ENCODE results near the gene PALM3. TPM values are rescaled to one million over a fixed set of nuclear protein-coding genes. Genes with fewer than 3 reads are reported as not detected.

Gene PALM3
- total RNA-seq, 1 experiment from 2014 or later = 3.3 TPM

DNA sequence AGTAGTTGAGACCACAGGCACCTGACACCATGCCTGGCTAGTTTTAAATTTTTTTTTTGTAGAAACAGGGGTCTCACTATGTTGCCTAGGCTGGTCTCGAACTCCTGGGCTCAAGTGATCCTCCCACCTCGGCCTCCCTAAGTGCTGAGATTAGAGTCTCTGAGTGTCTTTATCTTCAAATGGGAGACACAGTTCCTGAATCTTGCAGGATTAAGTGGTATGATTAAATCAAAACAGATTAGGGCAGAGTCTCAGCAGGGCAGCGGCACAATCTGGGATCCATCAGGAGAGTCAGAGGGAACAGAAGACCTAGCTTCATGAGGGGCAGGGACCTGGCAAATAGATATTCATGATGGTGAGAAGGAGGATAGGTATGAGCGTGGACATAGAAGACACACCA is 33.0 kb downstream of the PALM3 start:
- Histone ChIP-seq H3K4me2 (ENCODE audit: low read length) (no peak overlapping the region), H3K9me3 (ENCODE audit: control insufficient read depth in 1 of 2, insufficient read depth in 1 of 2, low read depth in 1 of 2, low read length in 2 of 2) (no peaks in the 10 kb centered on the region), H3K4me3 (replicated peaks in 1 of 2; ENCODE audit: low read depth in 1 of 2, low read length in 2 of 2) (no peak overlapping the region), H2AFZ (ENCODE audit: low read depth, low read length, poor library complexity, severe bottlenecking) (no peak overlapping the region), H3K9me2 (ENCODE audit: insufficient read depth) (no peaks in the 10 kb centered on the region), H3K27me3 (ENCODE audit: insufficient read depth, low read length) (no peaks in the 10 kb centered on the region), H3K36me3 (ENCODE audit: control insufficient read depth in 1 of 2, insufficient read depth in 2 of 2, low read length in 2 of 2) (no peaks in the 10 kb centered on the region), H3K9ac (ENCODE audit: low read length) (no peak overlapping the region), H3K79me2 (ENCODE audit: insufficient read depth, low read length) (no peaks in the 10 kb centered on the region), H3K4me1 (ENCODE audit: control insufficient read depth in 1 of 2, insufficient read depth in 2 of 2, low read length in 2 of 2) (peaks cover 3 to 27% of the 10 kb centered on the region in 2 experiments), H3K27ac (ENCODE audit: low read depth, low read length) (no peak overlapping the region), H4K20me1 (ENCODE audit: insufficient read depth) (no peaks in the 10 kb centered on the region)
- no TSS peak for BruUV-seq (replicated peaks)
- no peak for TF ChIP-seq ELF1 (IDR thresholded peaks at IDR 0.05; ENCODE audit: borderline replicate concordance, low read depth)
- TF ChIP-seq CBX3 (IDR thresholded peaks at IDR 0.05; ENCODE audit: low read depth) = no peak
- no peak for TF ChIP-seq RAD21 (IDR thresholded peaks at IDR 0.05; ENCODE audit: low read depth)
- no peak for TF ChIP-seq CTCF (IDR thresholded peaks at IDR 0.05 in 2 of 3, conservative IDR thresholded peaks at IDR 0.05 in 1 of 3; ENCODE audit: borderline replicate concordance in 1 of 3, insufficient read depth in 1 of 3, low read depth in 2 of 3, low read length in 2 of 3)
- TF ChIP-seq SP1 (IDR thresholded peaks at IDR 0.05; ENCODE audit: low read depth) = no peak
- no peak for TF ChIP-seq POLR2AphosphoS5 (IDR thresholded peaks at IDR 0.05; ENCODE audit: low read depth, low read length)
- no peak for TF ChIP-seq YY1 (IDR thresholded peaks at IDR 0.05; ENCODE audit: extremely low read depth, insufficient replicate concordance, low read depth, low read length)
- TF ChIP-seq CEBPB (IDR thresholded peaks at IDR 0.05; ENCODE audit: low read depth) = no peak
- no peak for TF ChIP-seq JUND (IDR thresholded peaks at IDR 0.05)
- TF ChIP-seq REST (IDR thresholded peaks at IDR 0.05; ENCODE audit: low read depth) = no peak
- no peak for TF ChIP-seq POLR2A (IDR thresholded peaks at IDR 0.05; ENCODE audit: borderline replicate concordance, extremely low read depth, insufficient read depth, insufficient read length)
- TF ChIP-seq SIN3A (IDR thresholded peaks at IDR 0.05; ENCODE audit: low read depth) = no peak
- TF ChIP-seq, protein P1, sequence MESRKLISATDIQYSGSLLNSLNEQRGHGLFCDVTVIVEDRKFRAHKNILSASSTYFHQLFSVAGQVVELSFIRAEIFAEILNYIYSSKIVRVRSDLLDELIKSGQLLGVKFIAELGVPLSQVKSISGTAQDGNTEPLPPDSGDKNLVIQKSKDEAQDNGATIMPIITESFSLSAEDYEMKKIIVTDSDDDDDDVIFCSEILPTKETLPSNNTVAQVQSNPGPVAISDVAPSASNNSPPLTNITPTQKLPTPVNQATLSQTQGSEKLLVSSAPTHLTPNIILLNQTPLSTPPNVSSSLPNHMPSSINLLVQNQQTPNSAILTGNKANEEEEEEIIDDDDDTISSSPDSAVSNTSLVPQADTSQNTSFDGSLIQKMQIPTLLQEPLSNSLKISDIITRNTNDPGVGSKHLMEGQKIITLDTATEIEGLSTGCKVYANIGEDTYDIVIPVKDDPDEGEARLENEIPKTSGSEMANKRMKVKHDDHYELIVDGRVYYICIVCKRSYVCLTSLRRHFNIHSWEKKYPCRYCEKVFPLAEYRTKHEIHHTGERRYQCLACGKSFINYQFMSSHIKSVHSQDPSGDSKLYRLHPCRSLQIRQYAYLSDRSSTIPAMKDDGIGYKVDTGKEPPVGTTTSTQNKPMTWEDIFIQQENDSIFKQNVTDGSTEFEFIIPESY (IDR thresholded peaks at IDR 0.05; ENCODE audit: extremely low read depth, insufficient replicate concordance, low read length) = no peak
- no peak for TF ChIP-seq ZFX (IDR thresholded peaks at IDR 0.05)
- no peak for TF ChIP-seq SRF (IDR thresholded peaks at IDR 0.05; ENCODE audit: low read depth)
- no peak for TF ChIP-seq MAX (IDR thresholded peaks at IDR 0.05)
- ATAC-seq (no peak), DNase-seq (ENCODE audit: low read depth, low spot score) (no peak)
- ChIA-PET CTCF (no interaction called here), RAD21 (ENCODE audit: low non-redundant PET in 1 of 2, low total read pairs in 2 of 2, uncharacterized antibody in 2 of 2, unreplicated experiment in 2 of 2) (no interaction called here), POLR2A (no interaction called here)
- intact Hi-C loops (cut with micrococcal nuclease) = no loop called here

All from HCT116 (cell line).